Measurements from ENCODE around the gene DMD. TPM values are rescaled to one million over a fixed set of nuclear protein-coding genes. Genes with fewer than 3 reads are reported as not detected.

Gene DMD
- polyA plus RNA-seq, 1 donor from 2014 or later, result 21.6 TPM

DNA sequence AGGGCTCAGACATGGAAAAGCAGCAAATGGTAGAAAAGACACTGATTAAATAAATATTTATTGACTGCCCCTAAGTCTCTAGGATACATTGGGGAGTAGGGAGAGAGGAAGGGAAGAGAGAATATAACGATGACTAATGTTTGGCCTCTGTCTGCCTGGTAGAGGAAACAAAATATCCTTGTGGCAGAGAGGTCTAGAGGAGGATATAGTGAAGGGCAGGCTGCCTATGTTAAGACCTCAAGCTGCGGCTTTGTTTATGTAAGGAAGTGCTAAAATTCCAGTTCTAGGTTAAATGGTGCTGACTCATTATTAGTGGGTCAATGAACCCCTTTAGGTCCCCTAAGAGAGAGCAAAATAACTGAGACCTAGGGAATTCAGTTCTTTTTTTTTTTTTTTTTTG, 1712.2 kb downstream of the DMD start:
- H4K20me1 ChIP-seq (ENCODE audit: insufficient read depth), result no peaks in the 10 kb centered on the region
- H3K36me3 ChIP-seq (ENCODE audit: insufficient read depth, low read length), result no peaks in the 10 kb centered on the region
- no peak overlapping the region for H3K9ac ChIP-seq (ENCODE audit: low read length)
- H3K9me3 ChIP-seq (ENCODE audit: low read length), result no peaks in the 10 kb centered on the region
- no peaks in the 10 kb centered on the region for H3K79me2 ChIP-seq (replicated peaks; ENCODE audit: insufficient read depth, low read length)
- no peaks in the 10 kb centered on the region for H3K27me3 ChIP-seq (ENCODE audit: insufficient read depth, low read depth, low read length)
- no peaks in the 10 kb centered on the region for H3K9me2 ChIP-seq (ENCODE audit: insufficient read depth, low read length)
- H3F3A ChIP-seq (ENCODE audit: insufficient read depth, low read length, poor library complexity, severe bottlenecking), result no peaks in the 10 kb centered on the region
- H3K27ac ChIP-seq (ENCODE audit: low read length), result no peak overlapping the region
- H3K4me3 ChIP-seq (ENCODE audit: low read length), result no peak overlapping the region
- no peak overlapping the region for H2AFZ ChIP-seq (ENCODE audit: low read depth, low read length)
- no peak overlapping the region for H3K4me2 ChIP-seq (ENCODE audit: low read length)
- TF ChIP-seq POLR2AphosphoS5 (IDR thresholded peaks at IDR 0.05), result no peak
- TF ChIP-seq EZH2 (IDR thresholded peaks at IDR 0.05; ENCODE audit: borderline replicate concordance, insufficient read depth, low read length, poor library complexity, severe bottlenecking), result no peak
- no peak for TF ChIP-seq SMC3 (conservative IDR thresholded peaks at IDR 0.05; ENCODE audit: poor library complexity)
- TF ChIP-seq RAD21 (conservative IDR thresholded peaks at IDR 0.05), result no peak
- TF ChIP-seq, protein P1, sequence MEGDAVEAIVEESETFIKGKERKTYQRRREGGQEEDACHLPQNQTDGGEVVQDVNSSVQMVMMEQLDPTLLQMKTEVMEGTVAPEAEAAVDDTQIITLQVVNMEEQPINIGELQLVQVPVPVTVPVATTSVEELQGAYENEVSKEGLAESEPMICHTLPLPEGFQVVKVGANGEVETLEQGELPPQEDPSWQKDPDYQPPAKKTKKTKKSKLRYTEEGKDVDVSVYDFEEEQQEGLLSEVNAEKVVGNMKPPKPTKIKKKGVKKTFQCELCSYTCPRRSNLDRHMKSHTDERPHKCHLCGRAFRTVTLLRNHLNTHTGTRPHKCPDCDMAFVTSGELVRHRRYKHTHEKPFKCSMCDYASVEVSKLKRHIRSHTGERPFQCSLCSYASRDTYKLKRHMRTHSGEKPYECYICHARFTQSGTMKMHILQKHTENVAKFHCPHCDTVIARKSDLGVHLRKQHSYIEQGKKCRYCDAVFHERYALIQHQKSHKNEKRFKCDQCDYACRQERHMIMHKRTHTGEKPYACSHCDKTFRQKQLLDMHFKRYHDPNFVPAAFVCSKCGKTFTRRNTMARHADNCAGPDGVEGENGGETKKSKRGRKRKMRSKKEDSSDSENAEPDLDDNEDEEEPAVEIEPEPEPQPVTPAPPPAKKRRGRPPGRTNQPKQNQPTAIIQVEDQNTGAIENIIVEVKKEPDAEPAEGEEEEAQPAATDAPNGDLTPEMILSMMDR (IDR thresholded peaks at IDR 0.05; ENCODE audit: poor library complexity, severe bottlenecking), result no peak

DNA sequence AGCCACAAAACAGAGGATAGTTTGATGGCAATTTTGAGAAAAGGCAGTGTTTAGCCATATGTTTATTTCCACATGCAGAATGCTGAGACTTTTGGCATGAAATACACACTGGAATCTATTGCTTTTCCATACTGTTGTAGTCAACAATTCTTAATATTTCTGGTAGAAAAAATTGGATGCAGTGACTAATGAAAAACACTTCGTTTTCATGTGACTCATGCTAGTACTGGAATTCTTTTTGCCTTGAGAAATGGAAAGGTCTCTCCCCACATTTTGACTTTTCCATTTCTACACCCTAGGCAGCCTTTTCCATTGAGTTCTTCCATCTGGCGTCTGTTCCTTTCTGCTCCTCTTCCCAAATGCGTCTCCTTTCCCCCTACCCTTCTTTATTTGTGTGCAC, 1714.3 kb downstream of the DMD start:
- H3K4me2 ChIP-seq (ENCODE audit: low read length), result no peak overlapping the region

DNA sequence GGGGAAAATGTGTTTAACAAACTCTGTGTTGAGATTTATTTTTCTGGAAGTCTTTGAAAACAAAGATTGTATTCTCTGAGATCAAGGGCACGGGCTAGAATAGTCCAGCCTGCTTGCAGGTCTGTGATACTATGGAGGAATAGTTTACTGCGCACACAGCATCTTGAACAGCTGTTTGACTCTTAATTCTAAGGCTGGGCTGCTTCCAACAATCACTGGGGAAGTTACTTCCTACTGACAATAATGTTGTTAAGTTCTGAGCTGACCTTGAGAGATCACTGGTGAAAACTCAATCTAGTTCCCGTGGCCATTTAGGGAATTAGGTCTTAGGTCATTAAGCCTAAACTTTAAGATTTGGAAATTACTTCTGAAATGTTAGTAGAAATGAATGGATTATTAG, 1723.4 kb downstream of the DMD start:
- Histone ChIP-seq H2AFZ (ENCODE audit: low read depth, low read length) (no peak overlapping the region), H3K9me3 (ENCODE audit: low read length) (no peaks in the 10 kb centered on the region), H3K27ac (ENCODE audit: low read length) (no peak overlapping the region), H3K79me2 (replicated peaks; ENCODE audit: insufficient read depth, low read length) (no peaks in the 10 kb centered on the region), H3K9ac (ENCODE audit: low read length) (no peak overlapping the region), H3K4me2 (ENCODE audit: low read length) (no peak overlapping the region), H3F3A (ENCODE audit: insufficient read depth, low read length, poor library complexity, severe bottlenecking) (no peaks in the 10 kb centered on the region), H3K27me3 (ENCODE audit: insufficient read depth, low read depth, low read length) (no peaks in the 10 kb centered on the region), H4K20me1 (ENCODE audit: insufficient read depth) (no peaks in the 10 kb centered on the region), H3K36me3 (ENCODE audit: insufficient read depth, low read length) (no peaks in the 10 kb centered on the region), H3K9me2 (ENCODE audit: insufficient read depth, low read length) (no peaks in the 10 kb centered on the region), H3K4me3 (ENCODE audit: low read length) (no peak overlapping the region)
- no peak for TF ChIP-seq SMC3 (conservative IDR thresholded peaks at IDR 0.05; ENCODE audit: poor library complexity)
- TF ChIP-seq EP300 (conservative IDR thresholded peaks at IDR 0.05; ENCODE audit: poor library complexity, severe bottlenecking), result no peak
- no peak for TF ChIP-seq RAD21 (conservative IDR thresholded peaks at IDR 0.05)
- no peak for TF ChIP-seq MXI1 (conservative IDR thresholded peaks at IDR 0.05; ENCODE audit: poor library complexity, severe bottlenecking)
- TF ChIP-seq, protein P2, sequence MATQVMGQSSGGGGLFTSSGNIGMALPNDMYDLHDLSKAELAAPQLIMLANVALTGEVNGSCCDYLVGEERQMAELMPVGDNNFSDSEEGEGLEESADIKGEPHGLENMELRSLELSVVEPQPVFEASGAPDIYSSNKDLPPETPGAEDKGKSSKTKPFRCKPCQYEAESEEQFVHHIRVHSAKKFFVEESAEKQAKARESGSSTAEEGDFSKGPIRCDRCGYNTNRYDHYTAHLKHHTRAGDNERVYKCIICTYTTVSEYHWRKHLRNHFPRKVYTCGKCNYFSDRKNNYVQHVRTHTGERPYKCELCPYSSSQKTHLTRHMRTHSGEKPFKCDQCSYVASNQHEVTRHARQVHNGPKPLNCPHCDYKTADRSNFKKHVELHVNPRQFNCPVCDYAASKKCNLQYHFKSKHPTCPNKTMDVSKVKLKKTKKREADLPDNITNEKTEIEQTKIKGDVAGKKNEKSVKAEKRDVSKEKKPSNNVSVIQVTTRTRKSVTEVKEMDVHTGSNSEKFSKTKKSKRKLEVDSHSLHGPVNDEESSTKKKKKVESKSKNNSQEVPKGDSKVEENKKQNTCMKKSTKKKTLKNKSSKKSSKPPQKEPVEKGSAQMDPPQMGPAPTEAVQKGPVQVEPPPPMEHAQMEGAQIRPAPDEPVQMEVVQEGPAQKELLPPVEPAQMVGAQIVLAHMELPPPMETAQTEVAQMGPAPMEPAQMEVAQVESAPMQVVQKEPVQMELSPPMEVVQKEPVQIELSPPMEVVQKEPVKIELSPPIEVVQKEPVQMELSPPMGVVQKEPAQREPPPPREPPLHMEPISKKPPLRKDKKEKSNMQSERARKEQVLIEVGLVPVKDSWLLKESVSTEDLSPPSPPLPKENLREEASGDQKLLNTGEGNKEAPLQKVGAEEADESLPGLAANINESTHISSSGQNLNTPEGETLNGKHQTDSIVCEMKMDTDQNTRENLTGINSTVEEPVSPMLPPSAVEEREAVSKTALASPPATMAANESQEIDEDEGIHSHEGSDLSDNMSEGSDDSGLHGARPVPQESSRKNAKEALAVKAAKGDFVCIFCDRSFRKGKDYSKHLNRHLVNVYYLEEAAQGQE (IDR thresholded peaks at IDR 0.05; ENCODE audit: borderline replicate concordance), result no peak
- TF ChIP-seq, protein P1 (IDR thresholded peaks at IDR 0.05; ENCODE audit: poor library complexity, severe bottlenecking), result no peak
- no peak for TF ChIP-seq TAF1 (IDR thresholded peaks at IDR 0.05; ENCODE audit: low read depth)
- TF ChIP-seq EZH2 (IDR thresholded peaks at IDR 0.05; ENCODE audit: borderline replicate concordance, insufficient read depth, low read length, poor library complexity, severe bottlenecking), result no peak
- no peak for TF ChIP-seq POLR2AphosphoS5 (IDR thresholded peaks at IDR 0.05)

More for the DNA sequence above, 1714.3 kb downstream of the DMD start:
- Histone ChIP-seq H3K27ac (ENCODE audit: low read length) (no peak overlapping the region), H3K9ac (ENCODE audit: low read length) (no peak overlapping the region), H3K79me2 (replicated peaks; ENCODE audit: insufficient read depth, low read length) (no peaks in the 10 kb centered on the region), H3K4me3 (ENCODE audit: low read length) (no peak overlapping the region), H3K36me3 (ENCODE audit: insufficient read depth, low read length) (no peaks in the 10 kb centered on the region), H4K20me1 (ENCODE audit: insufficient read depth) (no peaks in the 10 kb centered on the region), H3K9me2 (ENCODE audit: insufficient read depth, low read length) (no peaks in the 10 kb centered on the region), H3F3A (ENCODE audit: insufficient read depth, low read length, poor library complexity, severe bottlenecking) (no peaks in the 10 kb centered on the region), H3K9me3 (ENCODE audit: low read length) (no peaks in the 10 kb centered on the region), H3K27me3 (ENCODE audit: insufficient read depth, low read depth, low read length) (no peaks in the 10 kb centered on the region), H2AFZ (ENCODE audit: low read depth, low read length) (no peak overlapping the region)
- TF ChIP-seq MXI1 (conservative IDR thresholded peaks at IDR 0.05; ENCODE audit: poor library complexity, severe bottlenecking), result no peak
- TF ChIP-seq EP300 (conservative IDR thresholded peaks at IDR 0.05; ENCODE audit: poor library complexity, severe bottlenecking), result no peak
- no peak for TF ChIP-seq SMC3 (conservative IDR thresholded peaks at IDR 0.05; ENCODE audit: poor library complexity)
- TF ChIP-seq, protein P1 (IDR thresholded peaks at IDR 0.05; ENCODE audit: poor library complexity, severe bottlenecking), result no peak
- no peak for TF ChIP-seq RAD21 (conservative IDR thresholded peaks at IDR 0.05)
- TF ChIP-seq POLR2AphosphoS5 (IDR thresholded peaks at IDR 0.05), result no peak
